Smooth muscle cell of the brain vasculature (primary cell): ENCODE measurements around the gene HEXB.
"Not testable (repeated sequence)": the region's sequence is repeated elsewhere in the genome, so short reads cannot be mapped to it uniquely, and the experiment has no call there.

ENCODE experiments used
- DNase-seq: peaks from one replicate; pipeline ENCODE4 v3.0.0-alpha.2; 2012; ENCODE audit warnings: low read depth, low spot score

Gene HEXB

DNA sequence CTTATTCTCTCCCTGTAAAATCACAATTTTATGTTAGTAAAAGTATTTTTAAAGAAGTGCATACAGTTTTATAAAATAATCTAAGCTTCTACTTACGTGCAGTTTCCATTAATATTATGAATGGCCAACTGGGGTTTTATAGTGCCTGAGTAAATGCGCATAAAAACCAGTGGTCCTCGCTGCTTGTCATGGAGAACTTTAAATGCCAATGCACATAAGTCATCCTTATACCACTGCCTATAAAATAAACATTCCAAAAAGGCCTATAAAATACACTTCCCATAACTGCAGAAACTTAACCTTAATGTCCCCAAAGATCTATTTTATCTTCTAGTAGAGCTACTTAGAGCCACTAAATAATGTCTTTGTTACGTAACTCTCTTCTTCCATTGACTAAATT, 53.4 kb downstream of the HEXB start:
- no peak for DNase-seq

- DNase-seq, result not testable (repeated sequence)
Measured at GRCh38 chr5:74748742-74749141, 63.7 kb downstream of the HEXB start.

- DNase-seq, result no peak
Measured at GRCh38 chr5:74761241-74761640, 76.2 kb downstream of the HEXB start.

DNA sequence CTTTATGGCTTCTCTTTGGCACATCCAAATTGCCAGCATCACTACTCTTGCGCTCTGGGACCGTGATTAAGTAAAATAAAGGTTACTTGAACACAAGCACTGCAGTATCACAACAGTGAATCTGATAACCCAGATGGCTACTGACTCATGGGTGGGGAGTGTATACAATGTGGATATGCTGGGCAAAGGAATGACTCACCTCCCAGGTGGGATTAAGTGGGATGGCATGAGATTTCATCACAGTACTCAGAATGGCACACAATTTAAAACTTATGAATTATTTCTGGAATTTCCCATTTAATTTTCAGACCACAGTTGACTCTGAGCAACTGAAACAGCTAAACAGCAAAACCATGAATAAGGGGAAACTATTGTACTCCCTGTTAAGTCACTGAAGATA, 77.6 kb downstream of the HEXB start:
- no peak for DNase-seq

DNA sequence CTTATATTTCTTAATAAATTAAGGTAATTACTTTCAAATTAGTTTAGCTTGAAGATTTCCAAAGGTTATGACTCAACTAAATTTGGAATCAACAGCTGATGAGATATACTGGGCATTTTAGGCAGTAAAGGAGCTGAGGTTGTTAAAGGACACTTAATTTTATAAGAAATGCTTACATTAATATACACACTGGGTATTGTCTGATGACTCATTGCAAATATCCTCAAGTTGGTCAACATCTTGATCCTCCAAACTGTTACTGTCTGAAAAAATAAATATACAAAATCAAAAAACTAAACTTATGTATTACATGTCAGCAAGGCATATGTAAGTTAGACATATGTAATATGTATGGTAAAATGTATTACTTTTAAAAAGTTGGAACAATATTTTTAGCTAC, 78.5 kb downstream of the HEXB start:
- no peak for DNase-seq

DNA sequence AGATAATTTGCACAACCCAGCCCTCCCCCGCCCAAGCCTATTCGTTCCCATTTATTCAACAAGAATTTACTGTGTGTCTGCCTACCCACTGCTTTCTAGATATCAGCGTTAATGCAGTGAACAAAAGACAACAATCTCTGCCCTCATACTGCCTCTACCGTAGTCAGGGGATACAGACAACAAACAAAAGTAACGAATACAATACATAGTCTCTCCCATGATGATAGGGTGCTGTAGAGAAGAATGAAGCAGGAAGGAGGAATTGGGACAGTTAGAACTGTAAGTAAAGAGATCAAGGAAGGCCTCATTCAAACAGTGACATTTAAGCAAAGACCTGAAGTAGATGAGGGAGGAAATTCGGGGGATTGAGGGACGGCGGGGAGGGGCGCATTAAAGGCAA, 80.2 kb downstream of the HEXB start:
- no peak for DNase-seq

DNA sequence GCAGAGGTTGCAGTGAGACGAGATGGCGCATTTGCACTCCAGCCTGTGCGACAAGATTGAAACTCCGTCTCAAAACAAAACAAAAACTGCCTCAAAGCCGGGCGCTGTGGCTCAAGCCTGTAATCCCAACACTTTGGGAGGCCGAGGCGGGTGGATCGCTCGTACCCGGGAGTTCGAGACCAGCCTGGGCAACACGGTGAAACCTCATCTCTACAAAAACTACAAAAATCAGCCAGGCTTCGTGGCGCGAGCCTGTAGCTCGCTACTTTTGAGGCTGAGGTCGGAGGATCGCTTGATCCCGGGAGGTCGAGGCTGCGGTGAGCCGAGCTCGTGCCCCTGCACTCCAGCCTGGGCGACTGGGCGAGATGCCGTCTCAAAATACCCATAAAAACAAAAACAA, 80.9 kb downstream of the HEXB start:
- DNase-seq, result no peak

GRCh38 chr5:74766418-74766848, 81.4 kb downstream of the HEXB start:
- DNase-seq, result peak; percentile 1

GRCh38 chr5:74766849-74767578, 82.0 kb downstream of the HEXB start, which contains the start of the genes GFM2 and NSA2:
GFM2 (minus strand) TSS chr5:74767117; CDS start chr5:74763742, 3,375 bp downstream.
NSA2 (plus strand) TSS chr5:74767249; CDS start chr5:74767361, 112 bp downstream.
- DNase-seq, result peak; percentile 85

- no peak for DNase-seq
Measured at GRCh38 chr5:74767579-74767913, 82.5 kb downstream of the HEXB start.
